ENCODE data around the gene GPN1. TPM values are rescaled to one million over a fixed set of nuclear protein-coding genes. Genes with fewer than 3 reads are reported as not detected.

The GPN1 gene
- total RNA-seq, 1 donor from 2014 or later = 17.9 TPM

Other genes starting within 250 kb of the GPN1 start
- gene ZNF513, start 248.3 kb upstream of the GPN1 start, total RNA-seq = 17.0 TPM
- gene PPM1G, start 219.5 kb upstream of the GPN1 start, total RNA-seq = 37.8 TPM
- 77.6 TPM for gene NRBP1, start 200.4 kb upstream of the GPN1 start, total RNA-seq
- 2.6 TPM for gene KRTCAP3, start 186.7 kb upstream of the GPN1 start, total RNA-seq
- 48.5 TPM for gene IFT172, start 139.3 kb upstream of the GPN1 start, total RNA-seq
- gene FNDC4, start 133.8 kb upstream of the GPN1 start, total RNA-seq = 6.3 TPM
- 0.71 TPM for gene GCKR, start 132.2 kb upstream of the GPN1 start, total RNA-seq
- gene ZNF512, start 46.0 kb upstream of the GPN1 start, total RNA-seq = 46.1 TPM
- 7.6 TPM for gene CCDC121, start within 50 bp of the GPN1 start, total RNA-seq
- 30.8 TPM for gene SUPT7L, start 34.6 kb downstream of the GPN1 start, total RNA-seq
- gene SLC4A1AP, start 34.8 kb downstream of the GPN1 start, total RNA-seq = 20.7 TPM
- gene MRPL33, start 142.7 kb downstream of the GPN1 start, total RNA-seq = 70.5 TPM